NCI-H524 treated with DMSO at 0.1 percent for 48 hours (cell line): Measurements from ENCODE around the gene ADAT1.
"Not testable (repeated sequence)": the region's sequence is repeated elsewhere in the genome, so short reads cannot be mapped to it uniquely, and the experiment has no call there.

ENCODE experiments used
- DNase-seq: peaks from one replicate; lab custom pipeline; 2025; lab: John Stamatoyannopoulos, UW

Gene ADAT1

GRCh38 chr16:75620326-75621169 lies 2.5 kb downstream of the ADAT1 start:
- DNase-seq: no peak

GRCh38 chr16:75618780-75619179 lies 4.3 kb downstream of the ADAT1 start:
- no peak for DNase-seq

DNA sequence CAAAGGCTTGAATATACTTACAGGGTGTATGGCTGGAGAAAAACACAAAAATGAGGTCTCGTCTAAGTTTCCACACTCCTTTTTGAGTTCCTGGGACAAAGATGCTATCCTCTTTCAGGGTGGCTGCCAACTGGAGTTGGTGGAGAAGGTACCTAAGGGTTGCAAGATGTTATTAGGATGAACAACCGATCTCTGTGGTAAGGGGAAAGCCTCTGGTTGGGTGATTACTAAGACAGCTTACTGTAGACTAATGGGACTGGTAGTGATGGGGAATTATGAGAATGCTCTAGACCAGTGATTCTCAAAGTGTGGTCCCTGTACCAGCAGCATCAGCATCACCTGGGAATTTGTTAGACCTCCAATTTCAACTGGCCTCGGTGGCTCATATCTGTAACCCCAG lies 6.0 kb downstream of the ADAT1 start:
- DNase-seq: no peak

GRCh38 chr16:75616521-75617010 lies 6.5 kb downstream of the ADAT1 start:
- no peak for DNase-seq

DNA sequence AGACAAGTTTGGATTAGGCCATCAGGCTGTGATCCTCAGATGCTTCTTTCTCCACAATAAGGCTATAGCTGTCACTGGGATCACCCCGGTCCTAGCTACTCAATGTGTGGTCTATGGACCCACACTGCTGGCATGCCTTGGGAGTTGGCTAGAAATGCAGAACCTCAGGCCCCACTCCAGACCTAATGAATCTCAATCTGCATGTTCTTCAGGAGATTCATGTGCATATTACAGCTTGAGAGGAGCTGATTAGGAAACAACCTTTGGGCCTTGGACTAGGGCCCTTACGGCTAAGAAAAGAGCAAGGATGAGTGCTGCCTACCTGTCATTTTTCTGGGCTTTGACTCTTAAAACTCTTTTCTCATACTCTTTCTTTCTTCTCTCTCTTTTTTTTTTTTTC lies 7.5 kb downstream of the ADAT1 start:
- DNase-seq: no peak

- no peak for DNase-seq
These were observed 8.8 kb downstream of the ADAT1 start for GRCh38 chr16:75614066-75614897.

- no peak for DNase-seq
These were observed 16.6 kb downstream of the ADAT1 start for GRCh38 chr16:75606507-75606906.

DNA sequence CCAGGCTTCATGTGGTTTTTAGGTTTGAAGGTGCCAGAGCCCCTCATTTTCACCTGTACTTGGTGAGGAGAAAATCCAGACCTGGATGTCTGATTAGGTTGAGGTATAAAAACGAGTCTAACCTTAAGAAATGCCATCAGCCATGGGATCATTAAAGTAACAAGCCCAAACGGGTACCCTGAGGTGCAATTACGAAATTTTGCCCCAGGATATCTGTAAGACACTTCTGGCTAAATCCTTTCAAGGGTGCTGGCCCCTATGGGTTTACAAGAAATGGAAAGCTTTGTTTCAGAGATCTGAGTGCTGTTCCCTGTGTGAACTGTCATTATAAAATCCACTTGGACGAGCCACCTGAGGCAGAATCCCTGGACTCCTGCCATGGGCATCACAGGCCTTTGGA lies 19.8 kb downstream of the ADAT1 start:
- no peak for DNase-seq

GRCh38 chr16:75599452-75600277 lies 23.4 kb downstream of the ADAT1 start:
- no peak for DNase-seq

GRCh38 chr16:75593825-75594820 lies 29.0 kb downstream of the ADAT1 start:
- DNase-seq: peak; percentile 65

DNA sequence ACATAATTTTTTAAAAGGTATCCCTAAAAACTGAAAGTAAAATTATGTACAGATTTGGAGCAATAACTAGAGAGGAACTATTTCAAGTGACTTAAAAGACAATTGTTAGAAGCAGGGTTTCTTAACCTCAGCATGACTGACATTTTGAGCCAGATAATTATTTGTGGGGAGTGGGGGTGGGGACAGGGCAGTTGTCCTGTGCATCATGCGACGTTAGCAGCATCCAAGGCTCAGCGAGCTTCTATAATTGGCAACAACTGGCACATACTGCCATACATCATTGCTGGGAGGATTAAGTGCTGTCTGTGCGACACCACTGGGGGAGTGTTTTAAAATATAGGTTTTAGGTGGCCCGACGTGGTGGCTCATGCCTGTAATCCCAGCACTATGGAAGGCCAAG lies 29.8 kb downstream of the ADAT1 start:
- DNase-seq: peak; percentile 2

DNA sequence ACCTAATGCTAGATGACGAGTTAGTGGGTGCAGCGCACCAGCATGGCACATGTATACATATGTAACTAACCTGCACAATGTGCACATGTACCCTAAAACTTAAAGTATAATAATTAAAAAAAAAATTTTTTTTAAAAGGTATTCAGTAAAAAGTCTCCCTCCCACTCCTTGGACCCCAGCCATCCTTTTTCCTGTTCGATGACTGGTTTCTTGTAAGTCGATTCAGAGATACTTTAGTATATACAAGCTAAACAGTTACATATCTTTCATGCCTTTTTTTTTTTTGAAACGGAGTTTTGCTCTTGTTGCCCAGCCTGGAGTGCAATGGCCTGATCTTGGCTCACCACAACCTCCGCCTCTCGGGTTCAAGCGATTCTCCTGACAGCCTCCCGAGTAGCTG lies 31.2 kb downstream of the ADAT1 start:
- DNase-seq: not testable (repeated sequence)

DNA sequence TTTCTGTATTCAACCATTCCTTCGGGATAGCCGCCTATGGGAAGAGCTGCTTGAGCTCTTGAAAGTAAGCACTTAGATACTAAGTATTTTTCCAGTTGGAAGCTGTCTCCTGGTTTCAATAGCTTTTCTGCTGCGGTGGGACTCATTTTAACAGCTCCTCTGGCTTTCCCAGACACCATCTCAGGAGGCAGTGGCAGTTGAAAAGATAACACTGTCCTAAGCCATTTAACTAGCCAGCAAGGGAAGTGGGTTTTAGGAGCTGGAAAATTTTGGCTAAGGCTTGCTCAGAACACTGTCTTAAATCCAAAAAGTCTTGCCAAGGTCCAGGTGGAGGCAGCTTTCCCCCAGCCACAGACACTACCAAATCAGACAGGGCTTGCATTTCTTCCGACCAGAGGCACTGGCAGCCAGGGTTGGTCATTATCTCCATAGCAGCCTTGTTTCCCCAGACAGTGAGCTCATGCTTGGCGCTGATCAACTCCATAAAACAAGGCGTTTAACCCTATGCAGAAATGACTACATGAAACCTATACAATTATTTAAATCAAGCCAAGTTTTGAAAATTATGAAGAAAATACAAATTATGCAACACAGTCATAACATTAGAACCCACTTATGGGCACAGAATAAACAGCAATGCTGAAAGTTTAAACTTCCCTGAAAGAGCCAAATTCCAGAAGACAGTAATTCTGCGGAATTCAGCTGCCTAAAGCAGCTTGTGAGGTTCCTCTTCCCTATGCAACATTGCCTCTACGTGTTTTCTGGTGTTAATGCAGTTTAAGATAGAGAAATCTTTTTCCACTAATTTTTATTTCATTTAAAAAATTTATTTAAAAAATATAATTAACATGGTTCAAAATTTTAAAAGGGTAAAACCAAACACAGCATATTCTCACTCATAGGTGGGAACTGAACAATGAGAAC lies 31.9 kb downstream of the ADAT1 start:
- no peak for DNase-seq

DNA sequence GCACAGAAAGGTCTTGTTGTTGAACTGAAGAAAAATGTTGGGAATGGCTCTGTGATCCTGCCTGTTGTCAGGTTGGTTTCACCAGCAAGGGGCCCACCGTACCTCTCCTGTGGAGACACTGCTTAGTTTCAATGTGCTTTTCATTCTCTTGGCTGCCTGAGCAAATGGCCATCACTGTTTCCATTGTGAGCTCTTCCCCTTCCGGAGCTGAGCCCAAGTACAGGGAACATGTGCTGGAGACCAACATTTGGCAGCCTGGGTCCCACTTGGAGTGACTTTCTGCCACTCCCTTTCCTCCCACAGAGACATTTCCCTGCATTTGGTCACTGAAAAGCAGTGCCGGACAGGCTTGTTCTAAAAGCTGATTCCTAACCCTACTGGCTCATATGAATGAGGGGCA lies 33.8 kb downstream of the ADAT1 start:
- no peak for DNase-seq

- DNase-seq: no peak
These were observed 34.4 kb downstream of the ADAT1 start for GRCh38 chr16:75588716-75589115.

DNA sequence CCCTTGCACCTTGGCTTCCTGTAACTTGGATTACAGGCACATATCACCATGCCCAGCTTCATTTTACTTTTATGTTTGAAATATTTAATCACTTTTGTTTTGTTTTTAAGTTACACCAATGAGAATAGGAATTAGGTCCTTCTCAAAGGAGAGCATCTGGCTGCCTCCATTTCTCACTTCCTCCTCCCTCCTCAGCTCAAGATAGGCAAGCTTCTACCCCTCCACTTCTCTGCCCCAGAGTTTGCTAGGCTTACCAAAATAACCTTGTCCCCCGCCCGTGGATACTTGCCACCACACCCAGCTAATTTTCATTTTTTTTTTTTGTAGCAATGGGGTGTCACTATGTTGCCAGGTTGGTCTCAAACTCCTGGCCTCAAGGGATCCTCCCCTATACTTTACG lies 39.0 kb downstream of the ADAT1 start:
- DNase-seq: no peak

DNA sequence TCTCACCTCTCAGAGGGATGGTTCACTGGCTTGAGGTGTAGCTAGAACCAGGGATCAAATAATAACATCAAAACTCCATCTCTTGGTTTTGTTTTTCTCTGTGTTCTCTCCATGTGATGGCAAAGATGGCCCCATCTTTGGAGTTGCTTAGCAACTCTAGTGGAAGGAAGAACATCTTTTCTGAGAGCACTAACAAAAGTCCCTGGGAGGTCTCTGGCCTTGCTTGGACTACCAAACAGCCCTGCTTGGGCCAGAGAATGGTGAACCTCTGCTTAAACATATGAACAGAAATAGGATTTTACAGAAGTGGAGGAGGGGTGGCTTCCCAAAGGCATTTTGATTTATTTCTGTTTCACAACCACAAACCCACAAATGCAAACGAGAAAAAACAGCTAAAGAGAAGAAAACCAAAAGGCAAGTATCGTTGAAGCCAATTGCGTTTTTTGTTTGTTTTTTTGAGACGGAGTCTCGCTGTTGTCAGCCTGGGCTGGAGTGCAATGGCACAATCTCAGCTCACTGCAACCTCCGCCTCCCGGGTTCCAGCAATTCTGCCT lies 43.7 kb downstream of the ADAT1 start:
- DNase-seq: no peak

- DNase-seq: no peak
These were observed 44.4 kb downstream of the ADAT1 start for GRCh38 chr16:75578725-75579124.

GRCh38 chr16:75578212-75578611 lies 44.9 kb downstream of the ADAT1 start:
- no peak for DNase-seq
